NCI-H2029 treated with DMSO at 0.1 percent for 48 hours (cell line): ENCODE results near the gene CALN1.
"Not testable (repeated sequence)": the region's sequence is repeated elsewhere in the genome, so short reads cannot be mapped to it uniquely, and the experiment has no call there.

Source experiments
- DNase-seq: peaks from one replicate; lab custom pipeline; 2025; lab: John Stamatoyannopoulos, UW

The CALN1 gene

GRCh38 chr7:71737931-71738540, 674.1 kb downstream of the CALN1 start:
- not testable (repeated sequence) for DNase-seq

- DNase-seq: peak; percentile 32
Measured at GRCh38 chr7:71735961-71736556, 676.1 kb downstream of the CALN1 start.

- DNase-seq: peak; percentile 53
Measured at GRCh38 chr7:71733107-71733870, 678.8 kb downstream of the CALN1 start.

- DNase-seq: no peak
Measured at GRCh38 chr7:71731740-71732139, 680.4 kb downstream of the CALN1 start.
